HCT116 (cell line): ENCODE data around the gene RBPJ. TPM values are rescaled to one million over a fixed set of nuclear protein-coding genes. Genes with fewer than 3 reads are reported as not detected.

Experiments used
- ATAC-seq: fragments of 200-7000 bp; cut with Tn5 transposase; 2 replicates; pipeline ENCODE4 v1.9.1; 2020; ENCODE audit warnings: mild to moderate bottlenecking, moderate library complexity
- BruUV-seq: library from RNA; stranded (reverse); fragments of 400-500 nt; replicated peaks from 2 replicates; lab custom pipeline; 2021; lab: Mats Ljungman, UMichigan
- CTCF ChIA-PET: fragments of 300-600 bp; sonication (Branson Sonifier 250); formaldehyde crosslinking; loops from one replicate; lab custom pipeline; 2021; ENCODE audit warnings: antibody characterized with exemption; lab: Charles Lee
- POLR2A ChIA-PET: fragments of 300-600, 350-600 bp; sonication (Branson Sonifier 250); formaldehyde crosslinking; loops from one replicate; lab custom pipeline; 2021; ENCODE audit warnings: antibody characterized with exemption; lab: Charles Lee
- RAD21 ChIA-PET, 2 experiments: fragments of 300-600 bp; sonication (Branson Sonifier 250); formaldehyde crosslinking; loops; one replicate each; lab custom pipeline; 2023; ENCODE audit warnings: low total read pairs in 2 of 2; ENCODE audit not compliant: uncharacterized antibody in 2 of 2, unreplicated experiment in 2 of 2, low non-redundant PET in 1 of 2; lab: Charles Lee
- DNase-seq: peaks from one replicate; pipeline ENCODE4 v3.0.0-alpha.2; 2010; ENCODE audit warnings: low read depth, low spot score
- H2AFZ ChIP-seq: fragments of 200-600 bp; shearing (Covaris generic), sonication (generic); 2 replicates; pipeline ENCODE4 v1.6.1; 2017; ENCODE audit warnings: low read depth, mixed run types, mixed read lengths, antibody characterized with exemption, low read length; ENCODE audit not compliant: poor library complexity, severe bottlenecking
- H3K27ac ChIP-seq: 2 replicates; pipeline ENCODE4 v1.5.1; 2012; ENCODE audit warnings: low read depth, low read length
- H3K27me3 ChIP-seq: fragments of 200-600 bp; sonication (generic); 2 replicates; pipeline ENCODE4 v1.6.1; 2016; ENCODE audit warnings: mixed run types, low read length, mixed read lengths; ENCODE audit not compliant: insufficient read depth
- H3K36me3 ChIP-seq, 2 experiments: fragments of 200-500 bp in 1 of 2; fragments of 200-600 bp in 1 of 2; sonication (Bioruptor generic) in 1 of 2; sonication (generic) in 1 of 2; 2 replicates each; pipeline versions ENCODE4 v1.5.1 to v1.6.1; 2014 to 2016; ENCODE audit warnings: low read length in 2 of 2, inconsistent platforms in 1 of 2, mixed read lengths in 1 of 2, mixed run types in 1 of 2; ENCODE audit not compliant: insufficient read depth in 2 of 2, control insufficient read depth in 1 of 2
- H3K4me1 ChIP-seq, 2 experiments: fragments of 200-600 bp in 1 of 2; sonication (generic) in 1 of 2; 2 replicates each; pipeline versions ENCODE4 v1.5.1 to v1.6.1; 2012 to 2017; ENCODE audit warnings: low read length in 2 of 2, inconsistent platforms in 1 of 2, mild to moderate bottlenecking in 1 of 2, mixed read lengths in 1 of 2, mixed run types in 1 of 2, moderate library complexity in 1 of 2; ENCODE audit not compliant: insufficient read depth in 2 of 2, control insufficient read depth in 1 of 2
- H3K4me2 ChIP-seq: fragments of 200-600 bp; sonication (generic); 2 replicates; pipeline ENCODE4 v1.6.1; 2017; ENCODE audit warnings: mixed run types, low read length, mixed read lengths
- H3K4me3 ChIP-seq, 2 experiments: fragments of 200-600 bp in 1 of 2; sonication (generic) in 1 of 2; replicated peaks in 1 of 2; 2 replicates each; pipeline ENCODE4 v1.5.1; 2011 to 2016; ENCODE audit warnings: low read length in 2 of 2, control low read depth in 1 of 2, low read depth in 1 of 2, mild to moderate bottlenecking in 1 of 2, mixed read lengths in 1 of 2, mixed run types in 1 of 2
- H3K79me2 ChIP-seq: fragments of 200-600 bp; sonication (generic); 2 replicates; pipeline ENCODE4 v1.6.1; 2017; ENCODE audit warnings: mild to moderate bottlenecking, mixed run types, low read length, moderate library complexity, mixed read lengths; ENCODE audit not compliant: insufficient read depth
- H3K9ac ChIP-seq: fragments of 200-600 bp; sonication (generic); 2 replicates; pipeline ENCODE4 v1.6.1; 2016; ENCODE audit warnings: low read length, mixed read lengths
- H3K9me2 ChIP-seq: fragments of 200-600 bp; sonication (generic), shearing (Covaris generic); 2 replicates; pipeline ENCODE4 v1.6.1; 2017; ENCODE audit warnings: mixed run types, mild to moderate bottlenecking, moderate library complexity; ENCODE audit not compliant: insufficient read depth
- H3K9me3 ChIP-seq, 2 experiments: fragments of 200-500 bp in 1 of 2; fragments of 200-600 bp in 1 of 2; sonication (Bioruptor generic) in 1 of 2; sonication (generic) in 1 of 2; 2 replicates each; pipeline ENCODE4 v1.6.1; 2014 to 2017; ENCODE audit warnings: low read length in 2 of 2, mixed read lengths in 2 of 2, inconsistent platforms in 1 of 2, low read depth in 1 of 2, mild to moderate bottlenecking in 1 of 2, mixed run types in 1 of 2, moderate library complexity in 1 of 2; ENCODE audit not compliant: control insufficient read depth in 1 of 2, insufficient read depth in 1 of 2
- H4K20me1 ChIP-seq: fragments of 200-600 bp; sonication (generic), shearing (Covaris generic); 2 replicates; pipeline ENCODE4 v1.6.1; 2017; ENCODE audit warnings: mixed run types, mild to moderate bottlenecking, moderate library complexity; ENCODE audit not compliant: insufficient read depth
- ATF3 ChIP-seq: IDR thresholded peaks from 2 replicates; pipeline ENCODE4 v1.6.1; 2012
- CTCF ChIP-seq, 3 experiments: fragments of 200-600 bp in 1 of 3; sonication (generic) in 1 of 3; IDR thresholded peaks in 2 of 3; conservative IDR thresholded peaks in 1 of 3; 2 replicates each; pipeline ENCODE4 v1.5.1; 2012 to 2017; ENCODE audit warnings: low read depth in 2 of 3, low read length in 2 of 3, antibody characterized with exemption in 1 of 3, borderline replicate concordance in 1 of 3, control low read depth in 1 of 3, mild to moderate bottlenecking in 1 of 3, mixed read lengths in 1 of 3, mixed run types in 1 of 3, moderate library complexity in 1 of 3; ENCODE audit not compliant: insufficient read depth in 1 of 3
- ELF1 ChIP-seq: IDR thresholded peaks from 2 replicates; pipeline ENCODE4 v1.6.1; 2012; ENCODE audit warnings: low read depth, borderline replicate concordance
- EZH2 ChIP-seq: fragments of 200-600 bp; sonication (generic); IDR thresholded peaks from 2 replicates; pipeline ENCODE4 v1.6.1; 2017; ENCODE audit warnings: antibody characterized with exemption, mixed run types
- EZH2phosphoT487 ChIP-seq: fragments of 200-600 bp; IDR thresholded peaks from 2 replicates; pipeline ENCODE4 v1.6.1; 2018; ENCODE audit warnings: antibody characterized with exemption, borderline replicate concordance
- FOSL1 ChIP-seq: IDR thresholded peaks from 2 replicates; pipeline ENCODE4 v1.6.1; 2012; ENCODE audit warnings: low read depth
- MAX ChIP-seq: IDR thresholded peaks from 2 replicates; pipeline ENCODE4 v1.6.1; 2012
- POLR2A ChIP-seq: IDR thresholded peaks from 2 replicates; pipeline ENCODE4 v1.7.0; 2011; ENCODE audit warnings: borderline replicate concordance; ENCODE audit not compliant: insufficient read depth, insufficient read length; ENCODE audit errors: extremely low read depth
- REST ChIP-seq: IDR thresholded peaks from 2 replicates; pipeline ENCODE4 v1.6.1; 2012; ENCODE audit warnings: low read depth
- SIN3A ChIP-seq: IDR thresholded peaks from 2 replicates; pipeline ENCODE4 v1.6.1; 2012; ENCODE audit warnings: low read depth
- SRF ChIP-seq: IDR thresholded peaks from 2 replicates; pipeline ENCODE4 v1.6.1; 2012; ENCODE audit warnings: low read depth
- TCF7L2 ChIP-seq: IDR thresholded peaks from 2 replicates; pipeline ENCODE4 v1.7.0; 2011; ENCODE audit warnings: borderline replicate concordance, inconsistent platforms; ENCODE audit not compliant: insufficient read depth, insufficient read length; ENCODE audit errors: extremely low read depth
- YY1 ChIP-seq: IDR thresholded peaks from 2 replicates; pipeline ENCODE4 v1.6.1; 2011; ENCODE audit warnings: low read length, low read depth, moderate library complexity, mild to moderate bottlenecking; ENCODE audit not compliant: insufficient replicate concordance; ENCODE audit errors: extremely low read depth
- intact Hi-C: fragments of 100-400 bp; cut with micrococcal nuclease; formaldehyde crosslinking; loops from 2 replicates; pipeline ENCODE4 v1.10.0; 2022
- total RNA-seq: library from RNA; stranded (reverse); gene quantifications from one replicate; pipeline ENCODE4 v1.2.1, GENCODE V29; 2021; ENCODE audit not compliant: unreplicated experiment

The RBPJ gene
- total RNA-seq, 1 experiment from 2014 or later, result 72.7 TPM

GRCh38 chr4:26298198-26298947 lies 22.4 kb upstream of the RBPJ start:
- CTCF ChIA-PET, result no interaction called here
- H3K9me2 ChIP-seq, result no peaks in the 10 kb centered on the region
- H3K27me3 ChIP-seq, result no peaks in the 10 kb centered on the region
- no peak overlapping the region for H3K9ac ChIP-seq
- no peak overlapping the region for H3K4me2 ChIP-seq
- no TSS peak for BruUV-seq
- H3K4me1 ChIP-seq, result no peaks in the 10 kb centered on the region
- no peaks in the 10 kb centered on the region for H3K79me2 ChIP-seq
- intact Hi-C loops, result no loop called here
- H3K9me3 ChIP-seq, result no peaks in the 10 kb centered on the region
- H3K36me3 ChIP-seq, result no peaks in the 10 kb centered on the region
- no peak for TF ChIP-seq EZH2phosphoT487
- no peak for TF ChIP-seq TCF7L2
- TF ChIP-seq MAX, result no peak
- TF ChIP-seq ATF3, result no peak
- TF ChIP-seq YY1, result no peak
- no peak for TF ChIP-seq FOSL1
- TF ChIP-seq EZH2, result no peak
- no peak for TF ChIP-seq SIN3A
- no peak for TF ChIP-seq SRF
- TF ChIP-seq CTCF (IDR thresholded peaks at IDR 0.05 in 2 of 3, conservative IDR thresholded peaks at IDR 0.05 in 1 of 3; ENCODE audit: borderline replicate concordance in 1 of 3, insufficient read depth in 1 of 3, low read depth in 2 of 3, low read length in 2 of 3), result no peak
- TF ChIP-seq REST, result no peak
- TF ChIP-seq POLR2A, result no peak
- TF ChIP-seq ELF1, result no peak
- no peak overlapping the region for H2AFZ ChIP-seq
- POLR2A ChIA-PET, result no interaction called here
- no peak overlapping the region for H3K4me3 ChIP-seq
- no peak for DNase-seq
- no peaks in the 10 kb centered on the region for H4K20me1 ChIP-seq
- RAD21 ChIA-PET, result no interaction called here
- H3K27ac ChIP-seq, result no peak overlapping the region
- no peak for ATAC-seq
